Esophagus muscularis mucosa (tissue), 4 donors: ENCODE results near the gene B4GALT5. TPM values are rescaled to one million over a fixed set of nuclear protein-coding genes. Genes with fewer than 3 reads are reported as not detected.
"Not testable (repeated sequence)": the region's sequence is repeated elsewhere in the genome, so short reads cannot be mapped to it uniquely, and the experiment has no call there.

Experiments used
- DNase-seq: peaks from one replicate; pipeline ENCODE4 v3.0.0-alpha.2; 2017; ENCODE audit errors: extremely low spot score
- H3K27ac ChIP-seq, 4 donors: fragments of 200-600 bp; sonication (generic); replicated peaks in 1 of 4; 1 replicate in 3 of 4; 2 replicates in 1 of 4; pipeline ENCODE4 v1.5.1; 2016 to 2019; ENCODE audit warnings: mild to moderate bottlenecking in 1 of 4
- H3K27me3 ChIP-seq, 4 donors: fragments of 200-600 bp; sonication (generic); one replicate each; pipeline versions ENCODE4 v1.5.1 to v1.6.0; 2016 to 2019
- H3K36me3 ChIP-seq, 4 donors: fragments of 200-600 bp; sonication (generic); one replicate each; pipeline ENCODE4 v1.5.1; 2016 to 2019
- H3K4me1 ChIP-seq, 4 donors: fragments of 200-600 bp; sonication (generic); one replicate each; pipeline ENCODE4 v1.5.1; 2016 to 2019
- H3K4me3 ChIP-seq, 4 donors: fragments of 200-600 bp; sonication (generic); 1 replicate in 2 of 4; 2 replicates in 2 of 4; pipeline ENCODE4 v1.5.1; 2016 to 2019; ENCODE audit warnings: mild to moderate bottlenecking in 4 of 4, moderate library complexity in 1 of 4
- H3K9me3 ChIP-seq, 4 donors: fragments of 200-600 bp; sonication (generic); 1 replicate in 3 of 4; 2 replicates in 1 of 4; pipeline ENCODE4 v1.5.1; 2016 to 2019
- EP300 ChIP-seq: sonication (generic); formaldehyde crosslinking; IDR thresholded peaks from one replicate; pipeline ENCODE4 v1.6.1; 2017; ENCODE audit warnings: antibody characterized with exemption
- POLR2A ChIP-seq: fragments of 450-650 bp; IDR thresholded peaks from one replicate; pipeline ENCODE4 v1.6.1; 2017; ENCODE audit warnings: antibody characterized with exemption, moderate library complexity, mild to moderate bottlenecking, low read depth
- POLR2AphosphoS5 ChIP-seq, 2 donors: sonication (generic); formaldehyde crosslinking; IDR thresholded peaks; one replicate each; pipeline ENCODE4 v1.6.1; 2017; ENCODE audit warnings: antibody characterized with exemption in 2 of 2
- WGBS: methylation state at CpG from one replicate; pipeline ENCODE4 v1.1.5; 2018; 5-methylcytosine and 5-hydroxymethylcytosine counted together
- intact Hi-C: fragments of 100-400 bp; cut with DNase I; formaldehyde crosslinking; loops from one replicate; pipeline ENCODE4 v1.15.1; 2023
- total RNA-seq, 4 donors: library from RNA; depleted of rRNA; stranded (reverse); fragments of >200 nt; gene quantifications; one replicate each; pipeline versions ENCODE4 v1.1.0 to v1.2.1, GENCODE V29; 2016
- TF ChIP-seq, protein P1 (sequence below), 3 experiments: fragments of 200-600 bp in 2 of 3; fragments of 450-650 bp in 1 of 3; sonication (generic) in 2 of 3; IDR thresholded peaks; one replicate each; pipeline ENCODE4 v1.5.1; 2017 to 2019; ENCODE audit warnings: antibody characterized with exemption in 3 of 3, mild to moderate bottlenecking in 2 of 3, moderate library complexity in 1 of 3

Gene B4GALT5
- total RNA-seq, result 10 to 100 TPM; 23.3 to 51.2 (median 37.1) TPM

DNA sequence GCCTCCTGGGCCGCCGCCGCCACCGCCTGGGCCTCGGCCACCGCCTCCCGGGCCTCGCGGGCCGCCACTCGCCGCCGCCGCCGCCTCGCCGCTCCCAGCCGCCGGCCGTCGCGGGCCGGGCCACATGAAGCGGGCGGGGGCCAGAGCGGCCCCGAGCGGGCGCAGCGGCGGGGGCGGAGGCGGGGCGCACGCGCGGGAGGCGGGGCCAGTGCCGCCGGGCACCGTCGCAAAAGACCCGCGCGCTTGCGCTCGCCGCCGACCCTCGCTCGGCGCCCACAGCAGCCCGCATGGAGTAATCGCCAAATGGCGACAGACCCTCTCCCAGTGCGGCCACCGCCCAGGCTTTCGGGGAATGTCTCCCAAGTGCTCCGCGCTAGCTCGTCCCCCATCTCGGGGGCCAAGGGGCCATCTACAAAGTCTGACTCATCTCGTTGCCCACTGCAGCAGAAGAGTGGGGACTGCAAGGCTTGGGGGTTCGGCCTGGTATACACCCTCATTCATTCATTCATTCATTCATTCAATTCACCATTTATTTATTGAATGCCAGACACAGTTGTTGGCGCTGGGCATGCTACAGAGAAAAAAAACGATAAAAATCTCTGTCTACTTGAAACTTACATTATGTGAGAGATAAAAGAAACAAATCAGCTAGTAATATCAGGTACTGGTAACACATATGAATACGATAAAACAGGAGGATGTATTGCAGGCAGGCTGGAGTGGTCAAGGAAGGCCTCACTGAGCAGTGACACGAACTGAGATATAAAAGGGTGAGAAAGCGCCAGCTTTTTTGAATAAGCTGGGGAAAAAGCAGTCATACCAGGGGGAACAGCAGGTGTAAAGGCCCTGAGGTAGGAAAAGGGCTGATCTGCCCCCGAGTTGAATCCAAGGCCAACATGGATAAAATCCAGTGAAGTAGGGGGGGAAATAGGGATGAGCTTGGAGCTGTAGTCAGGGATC, at the start of gene B4GALT5:
TSS of gene B4GALT5 (minus strand) at position 126 of the 960 bp plus-strand sequence. CDS start 188 bp downstream, outside the sequence.
- H3K9me3 ChIP-seq, result no peaks in the 10 kb centered on the region
- no peak for DNase-seq
- 22% methylated on average over 8 of the region's 70 CpGs for WGBS
- intact Hi-C loops, result loop anchor here (5.0 kb wide), 2 partner anchors 37 to 103 kb away; no protein-coding TSS in a partner anchor
- H3K4me3 ChIP-seq, result peak within 1 kb of the TSS; percentile 83 to 99 (median 97)
- no peaks in the 10 kb centered on the region for H3K27me3 ChIP-seq
- H3K36me3 ChIP-seq, result no peaks in the 10 kb centered on the region
- H3K27ac ChIP-seq, result peak within 1 kb of the TSS; percentile 88 to 96 (median 94)
- H3K4me1 ChIP-seq, result peaks cover 22 to 48% (median 44%) of the 10 kb centered on the region in 4 donors
- TF ChIP-seq EP300, result no peak
- peak; percentile 33 to 46 for TF ChIP-seq POLR2AphosphoS5 (IDR thresholded peaks at IDR 0.05)

DNA sequence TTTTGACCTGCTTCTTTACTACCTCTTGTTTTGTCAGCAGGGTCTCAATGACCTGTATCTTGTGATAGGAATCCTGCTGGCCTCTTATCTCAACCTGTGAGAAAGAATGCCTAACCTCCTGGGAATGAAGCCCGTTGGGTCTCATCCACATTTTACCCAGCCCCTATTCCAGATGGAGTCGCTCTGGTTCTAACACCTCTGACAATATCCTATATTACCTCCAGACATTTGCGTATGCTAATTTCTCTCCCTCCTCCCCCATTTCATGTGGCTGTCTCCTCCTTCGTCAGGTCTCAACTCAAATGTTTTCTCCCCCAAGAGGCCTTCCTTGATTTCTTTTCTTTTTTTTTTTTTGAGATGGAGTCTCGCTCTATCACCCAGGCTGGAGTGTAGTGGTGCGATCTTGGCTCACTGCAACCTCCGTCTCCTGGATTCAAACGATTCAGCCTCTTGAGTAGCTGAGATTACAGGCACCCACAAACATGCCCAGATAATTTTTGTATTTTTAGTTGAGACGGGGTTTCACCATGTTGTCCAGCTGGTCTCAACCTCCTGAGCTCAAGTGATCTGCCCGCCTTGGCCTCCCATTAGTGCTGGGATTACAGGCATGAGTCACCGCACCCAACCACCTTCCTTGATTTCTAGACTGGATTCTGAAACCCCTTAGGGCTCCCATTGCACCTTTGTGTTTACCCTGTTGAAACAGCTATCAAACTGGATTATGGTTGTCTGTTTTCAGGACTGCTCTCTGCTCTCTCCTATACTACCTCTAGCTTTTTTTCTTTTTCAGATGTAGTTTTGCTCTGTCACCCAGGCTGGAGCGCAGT, 49.5 kb upstream of the B4GALT5 start:
- Histone ChIP-seq H3K4me1 (peaks cover 26 to 32% (median 30%) of the 10 kb centered on the region in 4 donors), H3K27ac (no peak overlapping the region)
- WGBS, result 86% methylated on average over 12 of the region's 12 CpGs

GRCh38 chr20:49761888-49762287, 48.2 kb upstream of the B4GALT5 start:
- WGBS, result 88% methylated on average over 7 of the region's 7 CpGs
- intact Hi-C loops, H3K27me3 ChIP-seq, H3K4me3 ChIP-seq, DNase-seq, H3K36me3 ChIP-seq, H3K9me3 ChIP-seq, H3K27ac ChIP-seq: not testable (repeated sequence)
- H3K4me1 ChIP-seq, result peaks cover 15 to 21% (median 18%) of the 10 kb centered on the region in 4 donors

More for the DNA sequence above, 49.5 kb upstream of the B4GALT5 start:
- H3K9me3 ChIP-seq, result no peaks in the 10 kb centered on the region
- H3K36me3 ChIP-seq, result no peaks in the 10 kb centered on the region
- H3K4me3 ChIP-seq, result no peak overlapping the region
- no peak for DNase-seq
- H3K27me3 ChIP-seq, result no peaks in the 10 kb centered on the region
- TF ChIP-seq, protein P1, sequence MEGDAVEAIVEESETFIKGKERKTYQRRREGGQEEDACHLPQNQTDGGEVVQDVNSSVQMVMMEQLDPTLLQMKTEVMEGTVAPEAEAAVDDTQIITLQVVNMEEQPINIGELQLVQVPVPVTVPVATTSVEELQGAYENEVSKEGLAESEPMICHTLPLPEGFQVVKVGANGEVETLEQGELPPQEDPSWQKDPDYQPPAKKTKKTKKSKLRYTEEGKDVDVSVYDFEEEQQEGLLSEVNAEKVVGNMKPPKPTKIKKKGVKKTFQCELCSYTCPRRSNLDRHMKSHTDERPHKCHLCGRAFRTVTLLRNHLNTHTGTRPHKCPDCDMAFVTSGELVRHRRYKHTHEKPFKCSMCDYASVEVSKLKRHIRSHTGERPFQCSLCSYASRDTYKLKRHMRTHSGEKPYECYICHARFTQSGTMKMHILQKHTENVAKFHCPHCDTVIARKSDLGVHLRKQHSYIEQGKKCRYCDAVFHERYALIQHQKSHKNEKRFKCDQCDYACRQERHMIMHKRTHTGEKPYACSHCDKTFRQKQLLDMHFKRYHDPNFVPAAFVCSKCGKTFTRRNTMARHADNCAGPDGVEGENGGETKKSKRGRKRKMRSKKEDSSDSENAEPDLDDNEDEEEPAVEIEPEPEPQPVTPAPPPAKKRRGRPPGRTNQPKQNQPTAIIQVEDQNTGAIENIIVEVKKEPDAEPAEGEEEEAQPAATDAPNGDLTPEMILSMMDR (IDR thresholded peaks at IDR 0.05), result no peak
- TF ChIP-seq POLR2A (no peak), POLR2AphosphoS5 (IDR thresholded peaks at IDR 0.05) (no peak), EP300 (no peak)
- intact Hi-C loops, result no loop called here

DNA sequence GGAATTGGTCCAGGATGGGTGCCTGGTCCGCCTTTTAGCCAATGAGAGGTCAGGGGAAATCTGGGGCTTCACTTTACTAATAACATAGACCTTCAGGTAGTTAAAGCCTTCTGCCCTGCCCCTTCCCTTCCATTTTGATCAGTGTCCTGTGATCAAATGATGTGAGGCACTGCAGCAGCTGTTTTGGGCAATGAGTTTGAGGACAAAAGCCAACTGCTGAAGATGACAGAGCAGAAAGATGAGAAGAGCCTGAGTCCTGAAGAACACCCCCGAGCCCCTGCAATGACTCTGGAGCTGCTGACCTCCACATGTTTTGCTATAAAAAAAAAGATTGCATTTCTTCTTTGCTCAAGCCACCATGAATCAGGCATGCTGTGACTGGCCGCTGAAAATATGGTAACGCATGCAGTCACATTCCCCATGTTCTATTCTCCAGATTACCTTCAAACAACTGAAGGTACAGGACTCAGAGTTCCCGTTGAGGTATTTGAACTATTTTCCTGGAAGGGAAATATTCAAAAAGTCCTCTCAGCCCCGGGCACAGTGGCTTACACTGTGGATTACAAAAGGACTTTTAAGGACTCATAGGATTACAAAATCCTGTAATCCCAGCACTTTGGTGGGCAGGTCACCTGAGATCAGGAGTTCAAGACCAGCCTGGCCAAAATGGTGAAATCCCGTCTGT, 45.7 kb upstream of the B4GALT5 start:
- no peak for DNase-seq

GRCh38 chr20:49758781-49759180, 45.1 kb upstream of the B4GALT5 start:
- H3K27me3 ChIP-seq, result no peaks in the 10 kb centered on the region
- intact Hi-C loops, result no loop called here
- 71% methylated on average over 6 of the region's 6 CpGs for WGBS
- H3K9me3 ChIP-seq, result no peaks in the 10 kb centered on the region
- no peak for TF ChIP-seq POLR2A
- TF ChIP-seq, protein P1 (IDR thresholded peaks at IDR 0.05), result no peak
- TF ChIP-seq EP300, result no peak
- TF ChIP-seq POLR2AphosphoS5 (IDR thresholded peaks at IDR 0.05), result no peak
- H3K4me1 ChIP-seq, result no peaks in the 10 kb centered on the region
- H3K4me3 ChIP-seq, result no peak overlapping the region
- DNase-seq, result no peak
- no peak overlapping the region for H3K27ac ChIP-seq
- H3K36me3 ChIP-seq, result no peaks in the 10 kb centered on the region

More for the DNA sequence above, 45.7 kb upstream of the B4GALT5 start:
- Histone ChIP-seq H3K27ac (no peak overlapping the region), H3K36me3 (no peaks in the 10 kb centered on the region), H3K4me1 (no peaks in the 10 kb centered on the region), H3K4me3 (no peak overlapping the region), H3K9me3 (no peaks in the 10 kb centered on the region), H3K27me3 (no peaks in the 10 kb centered on the region)
- WGBS, result 86% methylated on average over 7 of the region's 7 CpGs
- TF ChIP-seq POLR2A, result no peak
- no peak for TF ChIP-seq POLR2AphosphoS5 (IDR thresholded peaks at IDR 0.05)
- TF ChIP-seq, protein P1 (IDR thresholded peaks at IDR 0.05), result no peak
- TF ChIP-seq EP300, result no peak
- intact Hi-C loops, result no loop called here
